PFSK-1 (cell line): ENCODE results near the gene NIT1.
A peak's percentile ranks its signal among the peaks of the same experiment; 100 is the strongest.

ENCODE experiments used
- FOXP2 ChIP-seq: optimal IDR thresholded peaks from 2 replicates; pipeline ENCODE3; 2011; ENCODE audit warnings: borderline replicate concordance, control low read depth, inconsistent platforms; ENCODE audit not compliant: insufficient read depth; ENCODE audit errors: extremely low read length, extremely low read depth
- POLR2AphosphoS5 ChIP-seq: IDR thresholded peaks from 2 replicates; pipeline ENCODE4 v1.6.1; 2012; ENCODE audit warnings: low read depth, mild to moderate bottlenecking, control low read depth, low read length, moderate library complexity
- REST ChIP-seq, 2 experiments: IDR thresholded peaks; 2 replicates each; pipeline versions ENCODE4 v1.6.1 to v1.8.0; 2011 to 2012; ENCODE audit warnings: low read depth in 2 of 2, low read length in 2 of 2, control low read depth in 1 of 2, inconsistent platforms in 1 of 2, mild to moderate bottlenecking in 1 of 2, moderate library complexity in 1 of 2; ENCODE audit not compliant: insufficient read depth in 1 of 2
- TAF1 ChIP-seq: IDR thresholded peaks from 2 replicates; pipeline ENCODE4 v1.6.1; 2012; ENCODE audit warnings: low read length, control low read depth, borderline replicate concordance; ENCODE audit not compliant: insufficient read depth

GRCh38 chr1:161165742-161166668, 48.1 kb downstream of the NIT1 start, which contains the start of gene PPOX:
- TF ChIP-seq POLR2AphosphoS5 (peak; percentile 83), TAF1 (peak; percentile 72; the same call in 1 of the 2 replicates), FOXP2 (peak; percentile 99), REST (IDR thresholded peaks at IDR 0.05; ENCODE audit: insufficient read depth in 1 of 2, low read depth in 2 of 2, low read length in 2 of 2) (peak in 1 of 2 experiments; percentile 53; a peak in 1 of 4 replicates)
